ENCODE results near the gene TCF4.

The TCF4 gene

DNA sequence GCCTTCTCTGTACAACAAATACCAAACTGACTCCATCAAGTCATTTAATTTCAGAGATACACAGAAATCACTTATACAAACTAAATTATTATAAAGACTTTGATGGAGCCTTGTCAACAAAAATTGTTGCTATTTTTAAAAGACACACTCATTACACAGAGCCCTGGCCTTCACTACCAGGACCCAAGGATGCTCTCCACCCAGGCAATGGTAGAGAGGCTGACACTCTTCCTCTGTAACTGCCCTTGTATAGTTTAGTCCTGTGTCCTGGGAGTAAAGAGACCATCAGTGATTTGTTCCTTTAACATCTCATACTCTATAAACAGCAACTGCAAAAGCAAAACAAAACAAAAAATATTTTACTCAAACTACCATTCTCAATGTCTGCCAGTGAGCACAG lies 173.5 kb downstream of the TCF4 start:
- Histone ChIP-seq H3K27ac (ENCODE audit: insufficient read depth in 1 of 2, low read depth in 1 of 2, low read length in 2 of 2, poor library complexity in 1 of 2, severe bottlenecking in 2 of 2) (no peak overlapping the region), H3K4me1 (ENCODE audit: control extremely low read depth in 1 of 4, control insufficient read depth in 4 of 4, insufficient read depth in 4 of 4, low read length in 3 of 4) (peaks cover 0 to 6% (median 2%) of the 10 kb centered on the region in 4 experiments), H3K27me3 (replicated peaks in 2 of 5; ENCODE audit: control insufficient read depth in 4 of 5, insufficient read depth in 5 of 5, low read length in 4 of 5) (no peaks in the 10 kb centered on the region), H3K4me3 (ENCODE audit: control insufficient read depth in 1 of 7, extremely low read depth in 1 of 7, insufficient read depth in 4 of 7, low read depth in 2 of 7, low read length in 6 of 7) (no peak overlapping the region), H3K36me3 (ENCODE audit: control insufficient read depth in 4 of 4, insufficient read depth in 4 of 4, low read length in 3 of 4) (no peaks in the 10 kb centered on the region), H3K9me3 (ENCODE audit: control extremely low read depth in 1 of 5, control insufficient read depth in 4 of 5, insufficient read depth in 2 of 5, low read depth in 1 of 5, low read length in 4 of 5) (no peaks in the 10 kb centered on the region)
- POLR2A ChIA-PET: no interaction called here
- CTCF ChIA-PET: interaction anchor here (0.9 to 2.5 kb wide), 10 partner anchors 8 to 1160 kb away, joined by 3 to 17 read pairs (median 4); no protein-coding TSS in a partner anchor
- DNase-seq: no peak

GRCh38 chr18:55413474-55413873 lies 174.5 kb downstream of the TCF4 start:
- H3K27ac ChIP-seq (ENCODE audit: insufficient read depth in 1 of 2, low read depth in 1 of 2, low read length in 2 of 2, poor library complexity in 1 of 2, severe bottlenecking in 2 of 2): no peak overlapping the region
- DNase-seq: no peak
- no peak overlapping the region for H3K4me3 ChIP-seq (ENCODE audit: control insufficient read depth in 1 of 7, extremely low read depth in 1 of 7, insufficient read depth in 4 of 7, low read depth in 2 of 7, low read length in 6 of 7)
- CTCF ChIA-PET: no interaction called here
- no peaks in the 10 kb centered on the region for H3K36me3 ChIP-seq (ENCODE audit: control insufficient read depth in 4 of 4, insufficient read depth in 4 of 4, low read length in 3 of 4)
- POLR2A ChIA-PET: no interaction called here
- WGBS (ENCODE audit: insufficient coverage): no CpG with 5 or more reads among the region's 1 CpG
- H3K27me3 ChIP-seq (replicated peaks in 2 of 5; ENCODE audit: control insufficient read depth in 4 of 5, insufficient read depth in 5 of 5, low read length in 4 of 5): no peaks in the 10 kb centered on the region
- H3K9me3 ChIP-seq (ENCODE audit: control extremely low read depth in 1 of 5, control insufficient read depth in 4 of 5, insufficient read depth in 2 of 5, low read depth in 1 of 5, low read length in 4 of 5): no peaks in the 10 kb centered on the region
- peaks cover 0 to 6% (median 2%) of the 10 kb centered on the region in 4 experiments for H3K4me1 ChIP-seq (ENCODE audit: control extremely low read depth in 1 of 4, control insufficient read depth in 4 of 4, insufficient read depth in 4 of 4, low read length in 3 of 4)

DNA sequence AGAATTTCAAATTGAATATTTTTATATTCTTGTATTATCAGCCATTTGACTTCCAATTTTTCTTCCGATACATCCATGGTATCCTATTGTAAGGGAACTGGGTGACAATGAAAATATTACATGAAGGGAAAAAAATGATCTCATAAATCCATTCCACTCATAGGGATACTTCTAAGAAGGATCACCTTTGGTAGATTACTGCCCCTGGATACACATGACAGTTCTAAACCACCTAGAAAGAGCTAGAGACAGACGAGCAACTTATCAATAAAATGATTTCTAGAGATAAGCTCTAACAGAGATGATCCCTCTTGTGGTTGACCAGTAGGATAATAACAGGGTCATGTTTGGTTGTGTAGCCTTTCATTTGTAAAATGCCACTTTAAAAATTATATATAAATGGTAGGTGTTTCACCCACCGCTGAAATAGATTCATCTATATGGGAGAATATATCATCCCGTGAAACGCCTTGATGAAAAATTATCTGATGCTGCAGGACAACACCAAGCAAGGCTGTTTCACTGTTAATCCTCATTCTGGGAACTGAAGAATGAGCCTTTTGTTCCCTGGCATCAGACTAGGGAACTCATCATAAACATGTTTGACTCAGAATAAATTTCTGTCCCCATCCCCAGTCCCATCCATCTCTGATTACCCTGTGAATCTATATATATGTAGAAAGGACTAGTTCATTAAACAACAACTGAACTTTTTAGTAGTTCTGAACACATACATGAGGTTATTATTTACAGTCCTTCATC lies 180.0 kb downstream of the TCF4 start:
- Histone ChIP-seq H3K36me3 (ENCODE audit: control insufficient read depth in 4 of 4, insufficient read depth in 4 of 4, low read length in 3 of 4) (peaks cover 0 to 2% (median 0%) of the 10 kb centered on the region in 4 experiments), H3K4me1 (ENCODE audit: control extremely low read depth in 1 of 4, control insufficient read depth in 4 of 4, insufficient read depth in 4 of 4, low read length in 3 of 4) (peaks cover 0 to 5% (median 0%) of the 10 kb centered on the region in 4 experiments), H3K27me3 (replicated peaks in 2 of 5; ENCODE audit: control insufficient read depth in 4 of 5, insufficient read depth in 5 of 5, low read length in 4 of 5) (no peaks in the 10 kb centered on the region), H3K27ac (ENCODE audit: insufficient read depth in 1 of 2, low read depth in 1 of 2, low read length in 2 of 2, poor library complexity in 1 of 2, severe bottlenecking in 2 of 2) (no peak overlapping the region), H3K4me3 (ENCODE audit: control insufficient read depth in 1 of 7, extremely low read depth in 1 of 7, insufficient read depth in 4 of 7, low read depth in 2 of 7, low read length in 6 of 7) (no peak overlapping the region), H3K9me3 (ENCODE audit: control extremely low read depth in 1 of 5, control insufficient read depth in 4 of 5, insufficient read depth in 2 of 5, low read depth in 1 of 5, low read length in 4 of 5) (no peaks in the 10 kb centered on the region)
- no peak for DNase-seq
- WGBS (ENCODE audit: insufficient coverage): 94% methylated on average over 2 of the region's 5 CpGs
- ChIA-PET CTCF (interaction anchor here (0.7 to 2.1 kb wide), 3 partner anchors 17 to 985 kb away, joined by 3 to 8 read pairs (median 3); no protein-coding TSS in a partner anchor), POLR2A (no interaction called here)

DNA sequence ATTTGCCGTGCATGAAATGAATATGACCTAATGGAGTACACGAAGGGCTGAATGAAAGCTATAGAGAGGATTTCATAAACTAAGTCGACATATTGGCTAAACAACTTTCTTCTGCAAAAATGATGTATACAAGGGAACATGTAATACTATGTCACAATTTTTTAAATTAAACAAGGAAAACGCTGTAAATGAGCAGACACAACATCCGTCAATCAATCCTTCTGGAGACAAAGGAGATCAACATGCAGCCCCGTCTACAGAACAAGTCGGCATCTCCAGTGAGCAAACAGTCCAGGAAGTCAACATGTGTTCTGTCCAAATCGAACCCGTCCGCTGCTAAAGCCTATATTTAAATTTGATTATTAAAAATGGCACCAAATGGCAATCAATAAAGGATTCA lies 180.8 kb downstream of the TCF4 start:
- Histone ChIP-seq H3K36me3 (ENCODE audit: control insufficient read depth in 4 of 4, insufficient read depth in 4 of 4, low read length in 3 of 4) (peaks cover 0 to 2% (median 0%) of the 10 kb centered on the region in 4 experiments), H3K9me3 (ENCODE audit: control extremely low read depth in 1 of 5, control insufficient read depth in 4 of 5, insufficient read depth in 2 of 5, low read depth in 1 of 5, low read length in 4 of 5) (no peaks in the 10 kb centered on the region), H3K4me3 (ENCODE audit: control insufficient read depth in 1 of 7, extremely low read depth in 1 of 7, insufficient read depth in 4 of 7, low read depth in 2 of 7, low read length in 6 of 7) (no peak overlapping the region), H3K27me3 (replicated peaks in 2 of 5; ENCODE audit: control insufficient read depth in 4 of 5, insufficient read depth in 5 of 5, low read length in 4 of 5) (no peaks in the 10 kb centered on the region), H3K4me1 (ENCODE audit: control extremely low read depth in 1 of 4, control insufficient read depth in 4 of 4, insufficient read depth in 4 of 4, low read length in 3 of 4) (peaks cover 0 to 9% (median 1%) of the 10 kb centered on the region in 4 experiments), H3K27ac (ENCODE audit: insufficient read depth in 1 of 2, low read depth in 1 of 2, low read length in 2 of 2, poor library complexity in 1 of 2, severe bottlenecking in 2 of 2) (no peak overlapping the region)
- ChIA-PET CTCF (interaction anchor here (2.2 kb wide), 1 partner anchor 8 kb away, joined by 10 read pairs; no protein-coding TSS in a partner anchor), POLR2A (no interaction called here)
- no peak for DNase-seq
- WGBS (ENCODE audit: insufficient coverage): 98% methylated on average over 4 of the region's 10 CpGs

GRCh38 chr18:55406451-55406991 lies 181.5 kb downstream of the TCF4 start:
- CTCF ChIA-PET: interaction anchor here (2.2 kb wide), 1 partner anchor 9 kb away, joined by 10 read pairs; no protein-coding TSS in a partner anchor
- Histone ChIP-seq H3K36me3 (ENCODE audit: control insufficient read depth in 4 of 4, insufficient read depth in 4 of 4, low read length in 3 of 4) (peaks cover 0 to 5% (median 0%) of the 10 kb centered on the region in 4 experiments), H3K27ac (ENCODE audit: insufficient read depth in 1 of 2, low read depth in 1 of 2, low read length in 2 of 2, poor library complexity in 1 of 2, severe bottlenecking in 2 of 2) (no peak overlapping the region), H3K27me3 (replicated peaks in 2 of 5; ENCODE audit: control insufficient read depth in 4 of 5, insufficient read depth in 5 of 5, low read length in 4 of 5) (no peaks in the 10 kb centered on the region), H3K4me3 (ENCODE audit: control insufficient read depth in 1 of 7, extremely low read depth in 1 of 7, insufficient read depth in 4 of 7, low read depth in 2 of 7, low read length in 6 of 7) (no peak overlapping the region), H3K4me1 (ENCODE audit: control extremely low read depth in 1 of 4, control insufficient read depth in 4 of 4, insufficient read depth in 4 of 4, low read length in 3 of 4) (peaks cover 0 to 16% (median 3%) of the 10 kb centered on the region in 4 experiments), H3K9me3 (ENCODE audit: control extremely low read depth in 1 of 5, control insufficient read depth in 4 of 5, insufficient read depth in 2 of 5, low read depth in 1 of 5, low read length in 4 of 5) (no peaks in the 10 kb centered on the region)
- DNase-seq: no peak
- POLR2A ChIA-PET: no interaction called here
- over 99% methylated on average over 13 of the region's 15 CpGs for WGBS (ENCODE audit: insufficient coverage)

GRCh38 chr18:55405893-55406406 lies 182.0 kb downstream of the TCF4 start:
- no peak overlapping the region for H3K27ac ChIP-seq (ENCODE audit: insufficient read depth in 1 of 2, low read depth in 1 of 2, low read length in 2 of 2, poor library complexity in 1 of 2, severe bottlenecking in 2 of 2)
- peaks cover 0 to 5% (median 0%) of the 10 kb centered on the region in 4 experiments for H3K36me3 ChIP-seq (ENCODE audit: control insufficient read depth in 4 of 4, insufficient read depth in 4 of 4, low read length in 3 of 4)
- DNase-seq: peak; percentile 53 to 80 (median 79)
- H3K9me3 ChIP-seq (ENCODE audit: control extremely low read depth in 1 of 5, control insufficient read depth in 4 of 5, insufficient read depth in 2 of 5, low read depth in 1 of 5, low read length in 4 of 5): no peaks in the 10 kb centered on the region
- ChIA-PET CTCF (interaction anchor here (1.3 to 2.2 kb wide), 2 partner anchors 10 to 12 kb away, joined by 4 to 10 read pairs; no protein-coding TSS in a partner anchor), POLR2A (no interaction called here)
- no peak overlapping the region for H3K4me3 ChIP-seq (ENCODE audit: control insufficient read depth in 1 of 7, extremely low read depth in 1 of 7, insufficient read depth in 4 of 7, low read depth in 2 of 7, low read length in 6 of 7)
- no peaks in the 10 kb centered on the region for H3K27me3 ChIP-seq (replicated peaks in 2 of 5; ENCODE audit: control insufficient read depth in 4 of 5, insufficient read depth in 5 of 5, low read length in 4 of 5)
- H3K4me1 ChIP-seq (ENCODE audit: control extremely low read depth in 1 of 4, control insufficient read depth in 4 of 4, insufficient read depth in 4 of 4, low read length in 3 of 4): peaks cover 0 to 20% (median 3%) of the 10 kb centered on the region in 4 experiments
- 100% methylated on average over 3 of the region's 7 CpGs for WGBS (ENCODE audit: insufficient coverage)

DNA sequence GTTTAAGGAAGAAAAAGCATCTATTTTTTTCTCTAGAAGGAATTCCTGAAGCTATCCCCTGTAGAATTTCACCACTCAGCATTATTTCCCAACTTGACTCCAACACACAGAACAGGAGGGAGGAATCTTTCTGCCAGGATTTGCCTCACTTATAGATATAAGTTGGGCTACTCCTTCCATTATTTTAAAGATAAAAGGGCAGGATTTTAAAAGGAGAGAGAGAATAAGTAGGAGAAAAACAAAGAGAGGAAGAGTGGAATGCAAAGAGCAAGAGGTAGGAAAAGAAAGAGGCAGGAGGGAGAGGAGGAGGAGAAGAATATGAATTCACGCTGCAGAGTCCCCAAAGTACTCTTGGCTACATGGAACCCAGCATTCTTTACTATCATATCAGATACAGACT lies 182.5 kb downstream of the TCF4 start:
- POLR2A ChIA-PET: no interaction called here
- H3K4me3 ChIP-seq (ENCODE audit: control insufficient read depth in 1 of 7, extremely low read depth in 1 of 7, insufficient read depth in 4 of 7, low read depth in 2 of 7, low read length in 6 of 7): no peak overlapping the region
- peaks cover 0 to 5% (median 0%) of the 10 kb centered on the region in 4 experiments for H3K36me3 ChIP-seq (ENCODE audit: control insufficient read depth in 4 of 4, insufficient read depth in 4 of 4, low read length in 3 of 4)
- H3K4me1 ChIP-seq (ENCODE audit: control extremely low read depth in 1 of 4, control insufficient read depth in 4 of 4, insufficient read depth in 4 of 4, low read length in 3 of 4): peaks cover 0 to 20% (median 3%) of the 10 kb centered on the region in 4 experiments
- H3K9me3 ChIP-seq (ENCODE audit: control extremely low read depth in 1 of 5, control insufficient read depth in 4 of 5, insufficient read depth in 2 of 5, low read depth in 1 of 5, low read length in 4 of 5): no peaks in the 10 kb centered on the region
- DNase-seq: no peak
- H3K27ac ChIP-seq (ENCODE audit: insufficient read depth in 1 of 2, low read depth in 1 of 2, low read length in 2 of 2, poor library complexity in 1 of 2, severe bottlenecking in 2 of 2): no peak overlapping the region
- WGBS (ENCODE audit: insufficient coverage): no CpG with 5 or more reads among the region's 1 CpG
- no peaks in the 10 kb centered on the region for H3K27me3 ChIP-seq (replicated peaks in 2 of 5; ENCODE audit: control insufficient read depth in 4 of 5, insufficient read depth in 5 of 5, low read length in 4 of 5)
- CTCF ChIA-PET: interaction anchor here (0.9 to 2.2 kb wide), 3 partner anchors 10 to 62 kb away, joined by 4 to 10 read pairs (median 4); no protein-coding TSS in a partner anchor
